Activated naive CD8-positive, alpha-beta T cell treated with anti-CD3 and anti-CD28 coated beads, Interleukin-2, amount 50 U/mL, for 16 hours (primary cell): ENCODE measurements around the gene DFFA.
A peak's percentile ranks its signal among the peaks of the same experiment; 100 is the strongest.

Source experiments
- DNase-seq: peaks from one replicate; pipeline ENCODE4 v3.0.0-alpha.2; 2020; ENCODE audit warnings: low read depth, low spot score

Gene DFFA

GRCh38 chr1:10472220-10473144 is at the start of gene DFFA:
Gene DFFA, minus strand, starts transcription at chr1:10472529. Its CDS starts 71 bp downstream, at chr1:10472458.
- DNase-seq = peak; percentile 89

- no peak for DNase-seq
Measured at GRCh38 chr1:10521537-10522157, 49.3 kb upstream of the DFFA start.

GRCh38 chr1:10520952-10521351 is 48.6 kb upstream of the DFFA start:
- no peak for DNase-seq

GRCh38 chr1:10520497-10520896 is 48.2 kb upstream of the DFFA start:
- DNase-seq = no peak

- no peak for DNase-seq
Measured at GRCh38 chr1:10519016-10519417, 46.7 kb upstream of the DFFA start.

GRCh38 chr1:10517677-10517982 is 45.3 kb upstream of the DFFA start:
- no peak for DNase-seq

GRCh38 chr1:10516925-10517676 is 44.8 kb upstream of the DFFA start:
- no peak for DNase-seq

GRCh38 chr1:10515976-10516750 is 43.8 kb upstream of the DFFA start:
- no peak for DNase-seq

- no peak for DNase-seq
Measured at GRCh38 chr1:10515301-10515975, 43.1 kb upstream of the DFFA start.

GRCh38 chr1:10514490-10515235 is 42.3 kb upstream of the DFFA start:
- DNase-seq = no peak

- no peak for DNase-seq
Measured at GRCh38 chr1:10513199-10513598, 40.9 kb upstream of the DFFA start.

GRCh38 chr1:10511494-10511885 is 39.2 kb upstream of the DFFA start:
- no peak for DNase-seq

GRCh38 chr1:10510520-10511493 is 38.5 kb upstream of the DFFA start:
- peak; percentile 63 for DNase-seq

GRCh38 chr1:10509809-10510509 is 37.6 kb upstream of the DFFA start:
- no peak for DNase-seq

- no peak for DNase-seq
Measured at GRCh38 chr1:10508511-10508951, 36.2 kb upstream of the DFFA start.

GRCh38 chr1:10507111-10507879 is 35.0 kb upstream of the DFFA start:
- no peak for DNase-seq

- DNase-seq = no peak
Measured at GRCh38 chr1:10506677-10507047, 34.3 kb upstream of the DFFA start.
